ENCODE results near the gene SIK3.

Gene SIK3

GRCh38 chr11:116793772-116794097 lies 304.5 kb downstream of the SIK3 start:
- DNase-seq (ENCODE audit: low spot score), result no peak
